Right forelimb (tissue), 1 donor: Measurements from ENCODE around the gene CLDN6.

Experiments
- DNase-seq: peaks from one replicate; pipeline ENCODE4 v3.0.0-alpha.2; 2018

Gene CLDN6

GRCh38 chr16:2985462-2985861 lies 32.5 kb downstream of the CLDN6 start:
- peak; percentile 78 for DNase-seq

GRCh38 chr16:2983706-2984136 lies 34.3 kb downstream of the CLDN6 start:
- peak; percentile 88 for DNase-seq

GRCh38 chr16:2982402-2982801 lies 35.6 kb downstream of the CLDN6 start:
- DNase-seq: no peak

GRCh38 chr16:2981899-2982250 lies 36.1 kb downstream of the CLDN6 start:
- DNase-seq: no peak

GRCh38 chr16:2981177-2981898 lies 36.6 kb downstream of the CLDN6 start:
- DNase-seq: no peak

- peak; percentile 94 for DNase-seq
Observed at GRCh38 chr16:2980227-2981176, 37.5 kb downstream of the CLDN6 start, which contains the start of gene PKMYT1. PKMYT1 (minus strand) TSS chr16:2980446; CDS start chr16:2979657, 789 bp downstream.

GRCh38 chr16:2979669-2980226 lies 38.2 kb downstream of the CLDN6 start:
- DNase-seq: no peak

GRCh38 chr16:2977440-2977839 lies 40.5 kb downstream of the CLDN6 start:
- DNase-seq: no peak

- DNase-seq: no peak
Observed at GRCh38 chr16:2976673-2977072, 41.3 kb downstream of the CLDN6 start.

- DNase-seq: no peak
Observed at GRCh38 chr16:2976201-2976600, 41.8 kb downstream of the CLDN6 start.

GRCh38 chr16:2975161-2975795 lies 42.7 kb downstream of the CLDN6 start:
- no peak for DNase-seq

GRCh38 chr16:2974319-2975056 lies 43.5 kb downstream of the CLDN6 start:
- no peak for DNase-seq

GRCh38 chr16:2973605-2974318 lies 44.2 kb downstream of the CLDN6 start:
- DNase-seq: no peak

- DNase-seq: no peak
Observed at GRCh38 chr16:2973093-2973492, 44.9 kb downstream of the CLDN6 start.

GRCh38 chr16:2971985-2972784 lies 45.8 kb downstream of the CLDN6 start:
- no peak for DNase-seq

GRCh38 chr16:2971134-2971984 lies 46.6 kb downstream of the CLDN6 start:
- DNase-seq: no peak

GRCh38 chr16:2970563-2970962 lies 47.4 kb downstream of the CLDN6 start:
- DNase-seq: no peak

GRCh38 chr16:2969545-2970521 lies 48.1 kb downstream of the CLDN6 start:
- DNase-seq: no peak
